HepG2 (cell line): ENCODE data around the gene TAF1C. TPM values are rescaled to one million over a fixed set of nuclear protein-coding genes. Genes with fewer than 3 reads are reported as not detected.

Experiments
- ARID5B ChIP-seq: IDR thresholded peaks from 2 replicates; pipeline ENCODE4 v1.4.0; 2020; ENCODE audit warnings: mild to moderate bottlenecking, missing genetic modification reagents
- KLF11 ChIP-seq: IDR thresholded peaks from 2 replicates; pipeline ENCODE4 v1.6.1; 2016; ENCODE audit warnings: missing compliant biosample characterization
- KLF6 ChIP-seq: IDR thresholded peaks from 2 replicates; pipeline ENCODE4 v1.8.0; 2016; ENCODE audit warnings: missing biosample characterization, missing genetic modification reagents
- KLF9 ChIP-seq: IDR thresholded peaks from 2 replicates; pipeline ENCODE4 v1.6.1; 2016; ENCODE audit warnings: low read depth
- KMT2B ChIP-seq: IDR thresholded peaks from 2 replicates; pipeline ENCODE4 v1.6.1; 2016; ENCODE audit warnings: missing genetic modification reagents, missing compliant biosample characterization
- MIER2 ChIP-seq: IDR thresholded peaks from 2 replicates; pipeline ENCODE4 v1.6.1; 2016; ENCODE audit warnings: missing biosample characterization, missing genetic modification reagents
- NFE2L1 ChIP-seq: sonication (generic); formaldehyde crosslinking; IDR thresholded peaks from 2 replicates; pipeline ENCODE4 v1.4.0; 2020; ENCODE audit warnings: missing genetic modification reagents, mild to moderate bottlenecking, borderline replicate concordance
- PPARG ChIP-seq: conservative IDR thresholded peaks from 2 replicates; pipeline ENCODE4 v1.6.1; 2016; ENCODE audit warnings: missing biosample characterization, missing genetic modification reagents
- RFX3 ChIP-seq: IDR thresholded peaks from 2 replicates; pipeline ENCODE4 v1.6.1; 2016; ENCODE audit warnings: missing biosample characterization, missing genetic modification reagents
- RORA ChIP-seq: sonication (generic); formaldehyde crosslinking; IDR thresholded peaks from 2 replicates; pipeline ENCODE4 v1.5.0; 2020; ENCODE audit warnings: mild to moderate bottlenecking, missing genetic modification reagents, moderate library complexity
- SMAD3 ChIP-seq: sonication (generic); formaldehyde crosslinking; IDR thresholded peaks from 2 replicates; pipeline ENCODE4 v1.4.0; 2020; ENCODE audit warnings: missing genetic modification reagents
- SOX6 ChIP-seq, 2 experiments: fragments of 450-650 bp in 1 of 2; sonication (generic) in 1 of 2; formaldehyde crosslinking in 1 of 2; IDR thresholded peaks; 2 replicates each; pipeline versions ENCODE4 v1.4.0 to v1.6.1; 2017 to 2020; ENCODE audit warnings: antibody characterized with exemption in 1 of 2, mild to moderate bottlenecking in 1 of 2, missing genetic modification reagents in 1 of 2
- ZBTB3 ChIP-seq: sonication (generic); formaldehyde crosslinking; IDR thresholded peaks from 2 replicates; pipeline ENCODE4 v1.4.0; 2020; ENCODE audit warnings: low read depth, mild to moderate bottlenecking, moderate library complexity, missing genetic modification reagents, borderline replicate concordance
- ZMAT5 ChIP-seq: sonication (generic); formaldehyde crosslinking; IDR thresholded peaks from 2 replicates; pipeline ENCODE4 v1.5.0; 2020; ENCODE audit warnings: mild to moderate bottlenecking, low read depth, missing genetic modification reagents, borderline replicate concordance
- ZNF510 ChIP-seq: sonication (generic); formaldehyde crosslinking; IDR thresholded peaks from 2 replicates; pipeline ENCODE4 v1.4.0; 2020; ENCODE audit warnings: low read depth, mild to moderate bottlenecking, missing genetic modification reagents
- ZNF614 ChIP-seq: IDR thresholded peaks from 2 replicates; pipeline ENCODE4 v1.6.1; 2018; ENCODE audit warnings: missing biosample characterization, missing genetic modification reagents, inconsistent platforms, borderline replicate concordance
- ZNF644 ChIP-seq: IDR thresholded peaks from 2 replicates; pipeline ENCODE4 v1.6.1; 2016; ENCODE audit warnings: low read depth
- ZNF678 ChIP-seq: sonication (generic); formaldehyde crosslinking; IDR thresholded peaks from 2 replicates; pipeline ENCODE4 v1.4.0; 2020; ENCODE audit warnings: mild to moderate bottlenecking, missing genetic modification reagents
- ZSCAN31 ChIP-seq: sonication (generic); formaldehyde crosslinking; IDR thresholded peaks from 2 replicates; pipeline ENCODE4 v1.5.0; 2020; ENCODE audit warnings: low read depth, mild to moderate bottlenecking, missing genetic modification reagents
- polyA plus RNA-seq, 8 experiments: library from polyadenylated mRNA; depleted of rRNA in 3 of 8; stranded (reverse) in 7 of 8; unstranded in 1 of 8; fragments of >200 nt; fragmentation: Illumina TruSeq in 4 of 8; extraction: Trizol in 4 of 8; gene quantifications; 2 replicates each; pipeline versions ENCODE4 v1.2.1 to v1.2.3, GENCODE V29; 2011 to 2016; ENCODE audit warnings: low read depth in 4 of 8, missing spikeins in 1 of 8, mixed read lengths in 1 of 8; ENCODE audit not compliant: insufficient read depth in 1 of 8
- total RNA-seq, 5 experiments: library from RNA; depleted of rRNA; stranded (reverse); fragments of >200 nt; fragmentation: Illumina TruSeq; extraction: Trizol; gene quantifications; 2 replicates each; pipeline ENCODE4 v1.2.3, GENCODE V29; 2016; ENCODE audit warnings: low read depth in 1 of 5
- TF ChIP-seq, protein P1 (sequence below): sonication (generic); formaldehyde crosslinking; IDR thresholded peaks from 2 replicates; pipeline ENCODE4 v1.5.1; 2020; ENCODE audit warnings: mild to moderate bottlenecking, missing genetic modification reagents, borderline replicate concordance
- TF ChIP-seq, protein P2 (sequence below): sonication (generic); formaldehyde crosslinking; IDR thresholded peaks from 2 replicates; pipeline ENCODE4 v1.5.0; 2020; ENCODE audit warnings: missing genetic modification reagents, mild to moderate bottlenecking, borderline replicate concordance

The TAF1C gene
- total and polyA plus RNA-seq, 2 of the 13 experiments (the other 11 are each of a cell fraction or from before 2014, with no cell fraction given) = 15.6 to 20.8 TPM

- TF ChIP-seq KLF6 (CRISPR knock-in tag) (no peak), ZBTB3 (CRISPR knock-in tag) (no peak), ARID5B (no peak), KLF11 (no peak), ZSCAN31 (no peak; the same call in 1 of the 2 replicates), NFE2L1 (CRISPR knock-in tag) (no peak), ZNF644 (CRISPR knock-in tag) (no peak), PPARG (no peak), SOX6 (IDR thresholded peaks at IDR 0.05) (no peak), SOX6 (CRISPR knock-in tag; IDR thresholded peaks at IDR 0.05) (peak; percentile 46), KLF9 (CRISPR knock-in tag) (no peak), RFX3 (CRISPR knock-in tag) (no peak), RORA (CRISPR knock-in tag) (no peak), SMAD3 (CRISPR knock-in tag) (no peak), MIER2 (CRISPR knock-in tag) (no peak), ZNF510 (no peak), ZNF614 (CRISPR knock-in tag) (no peak), ZMAT5 (CRISPR knock-in tag) (no peak), ZNF678 (CRISPR knock-in tag) (no peak), KMT2B (CRISPR knock-in tag) (no peak)
- TF ChIP-seq, protein P1, sequence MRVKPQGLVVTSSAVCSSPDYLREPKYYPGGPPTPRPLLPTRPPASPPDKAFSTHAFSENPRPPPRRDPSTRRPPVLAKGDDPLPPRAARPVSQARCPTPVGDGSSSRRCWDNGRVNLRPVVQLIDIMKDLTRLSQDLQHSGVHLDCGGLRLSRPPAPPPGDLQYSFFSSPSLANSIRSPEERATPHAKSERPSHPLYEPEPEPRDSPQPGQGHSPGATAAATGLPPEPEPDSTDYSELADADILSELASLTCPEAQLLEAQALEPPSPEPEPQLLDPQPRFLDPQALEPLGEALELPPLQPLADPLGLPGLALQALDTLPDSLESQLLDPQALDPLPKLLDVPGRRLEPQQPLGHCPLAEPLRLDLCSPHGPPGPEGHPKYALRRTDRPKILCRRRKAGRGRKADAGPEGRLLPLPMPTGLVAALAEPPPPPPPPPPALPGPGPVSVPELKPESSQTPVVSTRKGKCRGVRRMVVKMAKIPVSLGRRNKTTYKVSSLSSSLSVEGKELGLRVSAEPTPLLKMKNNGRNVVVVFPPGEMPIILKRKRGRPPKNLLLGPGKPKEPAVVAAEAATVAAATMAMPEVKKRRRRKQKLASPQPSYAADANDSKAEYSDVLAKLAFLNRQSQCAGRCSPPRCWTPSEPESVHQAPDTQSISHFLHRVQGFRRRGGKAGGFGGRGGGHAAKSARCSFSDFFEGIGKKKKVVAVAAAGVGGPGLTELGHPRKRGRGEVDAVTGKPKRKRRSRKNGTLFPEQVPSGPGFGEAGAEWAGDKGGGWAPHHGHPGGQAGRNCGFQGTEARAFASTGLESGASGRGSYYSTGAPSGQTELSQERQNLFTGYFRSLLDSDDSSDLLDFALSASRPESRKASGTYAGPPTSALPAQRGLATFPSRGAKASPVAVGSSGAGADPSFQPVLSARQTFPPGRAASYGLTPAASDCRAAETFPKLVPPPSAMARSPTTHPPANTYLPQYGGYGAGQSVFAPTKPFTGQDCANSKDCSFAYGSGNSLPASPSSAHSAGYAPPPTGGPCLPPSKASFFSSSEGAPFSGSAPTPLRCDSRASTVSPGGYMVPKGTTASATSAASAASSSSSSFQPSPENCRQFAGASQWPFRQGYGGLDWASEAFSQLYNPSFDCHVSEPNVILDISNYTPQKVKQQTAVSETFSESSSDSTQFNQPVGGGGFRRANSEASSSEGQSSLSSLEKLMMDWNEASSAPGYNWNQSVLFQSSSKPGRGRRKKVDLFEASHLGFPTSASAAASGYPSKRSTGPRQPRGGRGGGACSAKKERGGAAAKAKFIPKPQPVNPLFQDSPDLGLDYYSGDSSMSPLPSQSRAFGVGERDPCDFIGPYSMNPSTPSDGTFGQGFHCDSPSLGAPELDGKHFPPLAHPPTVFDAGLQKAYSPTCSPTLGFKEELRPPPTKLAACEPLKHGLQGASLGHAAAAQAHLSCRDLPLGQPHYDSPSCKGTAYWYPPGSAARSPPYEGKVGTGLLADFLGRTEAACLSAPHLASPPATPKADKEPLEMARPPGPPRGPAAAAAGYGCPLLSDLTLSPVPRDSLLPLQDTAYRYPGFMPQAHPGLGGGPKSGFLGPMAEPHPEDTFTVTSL (CRISPR knock-in tag) = no peak
- TF ChIP-seq, protein P2, sequence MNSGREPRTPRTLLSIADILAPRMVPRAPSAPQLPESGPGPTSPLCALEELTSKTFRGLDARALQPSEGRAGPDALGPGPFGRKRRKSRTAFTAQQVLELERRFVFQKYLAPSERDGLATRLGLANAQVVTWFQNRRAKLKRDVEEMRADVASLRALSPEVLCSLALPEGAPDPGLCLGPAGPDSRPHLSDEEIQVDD (CRISPR knock-in tag) = no peak
Measured at GRCh38 chr16:84141143-84141670, 45.6 kb downstream of the TAF1C start (continued).
